ENCODE measurements around the gene C1D.
A peak's percentile ranks its signal among the peaks of the same experiment; 100 is the strongest.

The C1D gene

DNA sequence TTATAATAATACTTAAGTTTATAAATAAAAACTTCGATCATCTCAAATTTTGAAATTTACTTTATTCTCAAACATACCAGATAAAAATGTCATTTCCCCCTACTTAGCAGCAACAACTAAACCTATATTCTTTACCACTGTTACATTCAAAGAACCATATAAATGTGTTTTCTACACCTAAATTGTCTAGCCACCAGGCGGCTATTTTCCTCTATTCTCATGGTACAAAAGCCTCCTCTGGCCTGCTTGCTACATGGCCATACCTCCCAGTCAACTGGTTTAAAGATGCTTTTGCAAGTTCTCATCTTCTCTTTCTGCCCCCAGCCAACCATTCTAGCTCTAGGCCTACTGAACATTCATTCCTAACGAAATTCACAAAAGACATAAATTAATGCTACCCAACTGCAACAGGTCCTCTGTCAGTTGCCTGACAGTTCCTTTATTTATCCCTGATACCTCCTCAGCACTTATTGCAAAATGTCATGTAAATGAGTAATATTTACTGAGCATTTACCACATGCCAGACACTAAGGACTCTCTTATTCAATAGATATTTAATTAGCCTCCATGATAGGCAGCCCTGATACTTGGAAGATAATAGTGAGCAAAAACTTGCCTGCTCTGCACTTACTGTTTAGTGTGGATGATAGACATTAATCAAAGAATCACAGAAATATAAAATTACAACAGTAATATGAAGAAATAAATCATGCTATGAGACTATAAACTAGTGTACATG, 5.0 kb downstream of the C1D start:
- no peak for DNase-seq

DNA sequence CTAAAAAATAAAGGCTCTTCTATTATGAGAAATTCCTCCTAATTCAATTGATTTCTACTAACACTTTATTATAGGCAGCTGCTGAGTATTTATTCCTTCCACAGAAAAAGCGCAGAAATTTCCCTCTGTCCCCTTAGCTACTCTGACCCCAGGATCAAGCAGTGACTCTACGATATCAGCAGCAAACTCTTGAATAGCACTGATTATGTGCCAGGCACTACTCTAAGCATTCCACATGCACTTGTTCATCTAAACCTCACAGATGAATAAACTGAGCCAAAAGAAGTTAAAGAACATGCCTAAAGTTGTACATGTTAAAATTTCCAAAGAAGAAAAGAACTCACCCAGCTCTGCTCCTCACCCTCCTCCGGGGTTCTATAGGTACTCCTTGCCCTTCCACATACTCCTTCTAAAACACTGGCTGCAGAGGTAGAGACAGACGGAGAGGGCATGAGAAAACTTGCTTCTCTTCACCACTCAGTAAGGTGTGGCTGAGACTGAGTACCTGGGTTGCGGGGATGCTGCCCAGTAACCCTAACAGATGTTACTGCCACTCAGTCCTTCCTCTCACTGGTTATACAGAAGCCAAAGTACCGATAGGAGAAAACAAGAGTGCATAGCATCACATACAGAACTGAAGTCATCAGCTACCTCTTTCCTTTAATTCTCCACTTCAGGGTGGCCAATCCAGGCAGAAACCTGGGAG, 9.9 kb downstream of the C1D start:
- DNase-seq = no peak

DNA sequence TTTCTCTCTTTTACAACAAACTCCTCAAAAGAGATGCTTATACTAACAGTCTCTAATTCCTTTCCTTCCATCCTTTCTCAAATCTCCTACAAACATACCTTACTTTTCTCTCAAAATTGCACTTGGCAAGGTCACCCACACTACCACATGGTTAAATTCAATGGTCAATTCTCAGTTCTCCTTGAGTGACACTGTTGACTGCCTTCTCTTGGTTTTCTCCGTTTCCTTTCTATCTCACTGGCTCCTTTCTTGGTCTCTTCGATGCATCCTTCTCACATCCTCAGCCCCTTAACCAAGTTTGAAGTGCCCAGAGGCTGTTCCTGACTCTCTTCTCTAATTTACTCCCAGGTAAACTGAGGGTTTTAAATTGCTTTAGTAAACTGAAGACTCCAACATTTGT, 12.5 kb downstream of the C1D start:
- no peak for DNase-seq

DNA sequence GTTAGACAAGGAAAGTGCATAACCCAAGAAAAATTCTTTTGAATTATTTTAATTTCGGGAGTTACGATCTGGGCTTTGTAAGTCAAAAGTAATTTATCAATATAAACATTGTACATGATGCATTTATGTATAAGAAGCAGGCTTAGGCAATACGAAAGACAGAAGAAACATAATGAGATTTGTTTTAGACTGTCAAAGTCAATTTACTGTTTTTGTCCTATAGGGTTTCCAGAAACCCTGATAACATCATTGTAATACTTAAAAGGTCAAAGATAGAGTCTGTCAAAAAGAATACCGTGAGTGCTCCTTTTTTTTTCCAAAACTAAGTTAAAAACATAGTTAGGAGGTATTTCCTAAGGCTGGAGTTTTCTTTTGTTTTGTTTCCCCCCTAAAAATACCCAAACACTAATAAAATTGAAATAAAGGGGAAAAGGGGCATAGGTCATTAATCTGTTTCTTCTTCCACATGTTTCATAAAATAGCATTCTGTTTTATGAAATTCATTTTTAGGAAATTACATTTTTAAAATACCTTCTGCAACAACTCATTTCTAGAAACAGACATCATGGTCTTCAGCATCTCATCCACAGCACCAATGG, 16.1 kb downstream of the C1D start:
- no peak for DNase-seq

DNA sequence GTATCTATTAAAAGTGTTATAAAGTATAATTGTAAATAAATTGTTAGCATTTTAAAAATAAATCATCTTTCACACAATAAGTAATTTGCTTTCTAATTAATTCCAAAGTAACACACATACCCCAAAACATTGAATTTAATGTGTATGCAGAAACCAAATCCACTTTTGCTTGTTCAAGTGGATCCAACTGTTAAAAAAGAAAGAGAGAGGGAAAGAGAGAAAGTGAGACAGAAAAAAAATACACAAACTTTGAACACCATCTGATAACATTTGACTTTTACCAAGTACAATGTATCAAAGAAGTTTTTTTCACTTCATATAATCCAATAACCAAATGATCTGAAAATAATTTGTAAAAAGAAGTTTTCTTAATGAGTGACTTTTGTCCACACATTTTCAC, 16.6 kb downstream of the C1D start:
- no peak for DNase-seq

DNA sequence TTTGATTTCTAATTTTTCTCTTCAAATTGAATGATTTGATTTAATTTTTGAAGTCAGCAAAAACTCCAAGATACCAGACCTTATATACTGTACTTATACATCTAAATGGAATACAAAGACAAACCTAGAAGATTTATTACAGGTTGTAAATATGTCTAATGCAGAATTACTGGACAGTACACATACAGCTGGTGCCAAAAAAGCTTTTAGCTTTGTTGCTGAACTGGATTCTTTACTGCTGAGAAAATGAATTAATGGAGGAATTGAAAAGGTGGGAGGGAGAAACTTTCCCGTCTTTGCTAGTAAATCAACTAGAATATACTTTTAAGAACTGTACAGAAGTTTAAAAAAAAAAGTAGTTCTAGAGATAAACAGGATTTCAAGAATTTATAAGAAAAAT, 17.5 kb downstream of the C1D start:
- peak in 2 of 3 experiments; percentile 26 to 88 for DNase-seq

DNA sequence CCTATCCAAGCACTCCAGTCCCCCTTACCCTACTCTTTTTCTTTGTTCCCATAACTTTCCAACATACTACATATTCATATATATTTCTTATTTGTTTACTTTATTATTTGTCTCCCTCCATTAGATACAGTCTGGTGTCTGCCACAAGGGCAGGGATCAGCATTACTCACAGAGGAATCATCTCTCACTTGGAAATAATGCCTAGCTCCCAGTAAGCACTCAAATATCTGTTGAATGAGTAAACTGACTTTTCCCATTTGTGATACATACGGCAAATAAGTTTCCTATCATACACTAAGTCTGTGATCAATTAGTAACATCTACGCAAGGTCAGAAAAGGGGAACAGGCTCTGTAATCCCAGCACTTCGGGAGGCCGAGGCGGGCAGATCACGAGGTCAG, 18.7 kb downstream of the C1D start:
- DNase-seq = no peak

DNA sequence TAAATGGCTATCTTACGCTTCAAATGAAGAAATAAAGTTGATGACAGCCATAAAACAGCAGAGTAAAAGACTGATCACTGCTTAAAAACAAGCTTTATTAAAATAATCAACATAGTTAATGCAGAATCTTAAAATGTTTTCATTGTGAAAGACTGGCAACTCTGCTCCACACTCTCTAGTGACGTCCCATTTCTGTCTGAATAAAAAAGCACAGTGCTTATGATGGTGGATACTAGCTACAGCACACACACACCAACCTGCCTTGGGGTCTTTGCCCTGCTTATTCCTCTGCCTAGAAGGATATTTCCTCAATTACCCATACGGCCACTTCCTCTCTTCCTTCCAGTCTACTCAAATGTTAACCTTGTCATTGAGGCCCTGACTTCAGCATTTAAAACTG, 19.1 kb downstream of the C1D start:
- DNase-seq = no peak

DNA sequence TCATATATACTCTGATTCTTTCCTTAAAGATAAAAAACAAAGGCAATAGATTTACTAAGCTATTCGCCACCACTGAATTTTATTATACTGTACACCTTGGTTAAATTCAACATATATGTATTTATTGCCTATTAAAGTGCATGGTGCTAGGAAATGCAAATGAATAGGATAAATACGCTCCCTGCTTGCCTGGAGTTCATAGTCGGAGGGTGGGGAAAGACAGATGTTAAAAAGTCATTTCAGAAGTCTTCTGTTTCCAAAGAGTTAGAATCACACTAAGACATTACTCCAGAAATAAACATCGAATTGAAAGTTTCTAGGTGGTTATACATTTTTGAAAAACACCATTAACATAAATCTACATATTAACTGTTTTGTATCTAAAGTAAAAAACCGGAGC, 19.8 kb downstream of the C1D start:
- no peak for DNase-seq

DNA sequence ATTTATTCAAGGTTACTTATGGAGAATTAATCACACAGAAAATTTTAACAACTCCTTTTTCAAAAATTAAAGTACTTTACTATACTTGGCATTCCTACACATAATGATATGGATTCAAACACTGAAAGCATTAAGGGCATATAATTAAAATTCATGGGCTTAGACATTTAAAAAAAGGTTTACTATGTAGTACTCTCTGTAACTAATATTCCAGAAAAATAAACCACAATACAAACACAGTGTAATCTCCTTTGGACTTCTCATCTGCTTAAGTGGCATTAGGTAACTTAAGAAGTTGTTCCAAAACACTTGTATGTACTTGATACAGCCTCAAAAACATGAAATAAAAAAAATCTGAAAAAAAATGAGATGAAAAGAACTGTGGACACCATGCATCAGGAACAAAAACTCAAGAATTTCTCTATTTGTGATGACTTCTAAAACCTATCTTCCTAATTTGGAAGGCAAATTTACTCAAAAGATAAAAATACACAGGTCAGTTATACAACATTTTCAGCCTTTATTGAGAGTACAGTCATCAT, 21.0 kb downstream of the C1D start:
- DNase-seq = no peak

DNA sequence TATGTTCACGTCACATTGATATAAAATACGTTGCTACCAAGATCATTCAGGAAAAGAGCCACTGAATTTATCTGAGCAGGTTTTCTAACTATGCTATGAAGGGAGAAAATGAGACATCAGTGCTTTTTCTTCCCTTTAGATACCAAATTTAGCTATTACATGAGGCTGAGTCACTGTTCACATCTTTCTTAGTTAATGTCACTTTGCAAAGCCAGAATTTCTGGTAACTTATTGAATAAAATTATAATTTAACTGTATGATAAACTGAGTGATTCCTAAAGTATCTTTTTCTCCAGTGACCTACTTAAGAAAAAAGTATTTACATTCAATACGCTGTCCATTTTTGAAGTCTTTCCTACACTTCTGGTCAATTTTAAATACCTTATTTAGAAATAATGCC, 22.7 kb downstream of the C1D start:
- DNase-seq = no peak

DNA sequence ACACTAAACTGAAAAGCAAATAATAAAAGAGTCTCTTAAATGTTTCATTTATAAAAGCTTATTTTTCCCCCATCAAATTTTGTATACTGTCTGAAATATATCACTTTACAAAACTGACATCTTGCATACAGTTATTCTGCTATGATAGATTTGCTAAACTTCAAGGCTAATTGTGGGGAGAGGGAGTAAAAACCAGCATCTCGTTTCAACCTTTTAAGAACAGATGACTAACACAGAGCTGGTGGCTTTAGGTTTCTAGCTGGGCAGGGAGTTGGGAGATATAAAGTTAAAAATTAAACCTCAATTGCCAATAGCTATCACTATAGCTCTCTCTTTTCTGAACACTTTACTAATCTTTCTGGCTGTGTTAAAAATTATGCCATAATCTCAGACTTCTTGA, 23.5 kb downstream of the C1D start:
- peak in 1 of 3 experiments; percentile 7 for DNase-seq

DNA sequence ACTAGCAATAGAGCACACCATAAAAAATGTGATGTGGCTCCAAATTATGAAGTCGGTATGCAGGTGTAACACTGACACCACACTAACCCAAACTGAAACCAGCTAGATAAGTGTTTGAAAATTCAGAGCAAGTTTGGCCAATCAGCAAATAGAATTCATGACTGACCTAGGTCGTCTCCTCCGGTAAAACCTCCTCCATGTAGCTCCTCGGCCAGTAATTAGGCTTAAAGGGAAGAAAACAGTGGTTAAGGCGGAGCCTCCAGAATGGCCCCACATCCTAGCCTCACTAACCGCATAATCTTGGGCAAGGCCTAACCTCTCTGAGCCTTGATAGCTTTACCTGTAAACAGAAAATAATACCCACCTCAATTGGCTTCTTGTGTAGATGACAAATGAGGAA, 30.1 kb downstream of the C1D start:
- peak in 2 of 3 experiments; percentile 21 to 55 for DNase-seq

DNA sequence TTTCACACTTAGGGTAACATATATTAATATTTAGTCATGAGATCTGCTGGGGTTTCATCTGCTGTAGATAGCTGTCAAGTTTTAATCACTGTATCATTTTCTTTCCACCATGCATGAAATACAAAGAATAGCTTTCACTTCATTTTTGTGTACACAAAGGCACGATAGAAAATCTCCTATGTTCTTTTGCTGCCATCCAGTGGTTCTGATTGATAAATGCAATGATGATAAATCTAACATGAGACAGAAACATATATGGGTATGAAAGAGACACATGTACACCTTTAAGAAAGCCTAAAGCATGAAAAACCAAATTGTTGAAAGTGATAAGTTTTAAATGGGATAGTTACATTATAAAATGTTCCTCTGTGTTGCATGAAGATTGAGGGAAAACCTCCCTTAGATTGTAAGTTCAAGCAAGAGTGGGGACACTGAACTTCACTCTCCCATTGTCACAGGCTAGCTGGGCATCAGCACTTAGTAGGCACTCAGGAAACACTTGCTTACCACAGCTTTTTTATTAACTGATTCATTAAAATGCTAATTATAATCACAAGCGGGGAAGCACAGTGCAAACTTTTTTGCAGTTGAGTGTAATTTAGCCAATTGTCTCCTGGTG, 31.2 kb downstream of the C1D start:
- peak; percentile 52 to 91 (median 82) for DNase-seq

DNA sequence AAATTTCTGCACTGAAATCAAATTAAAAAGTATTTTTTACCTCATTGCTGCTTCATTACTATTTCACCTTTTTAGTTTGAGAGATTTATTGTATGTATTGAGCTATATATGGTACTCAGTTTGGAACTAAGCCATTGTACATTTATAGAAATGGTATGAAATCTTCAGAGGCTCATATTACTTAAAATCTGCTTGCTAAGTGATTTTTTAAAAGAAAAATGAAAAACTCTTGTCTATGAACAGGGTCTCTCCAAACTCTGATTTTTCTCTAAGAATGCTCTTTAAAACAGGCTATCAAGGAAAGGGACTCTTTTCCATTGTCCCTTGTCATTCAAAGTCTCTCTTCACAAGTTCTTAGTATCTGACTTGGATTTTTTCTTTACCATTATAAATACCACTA, 31.8 kb downstream of the C1D start:
- DNase-seq = no peak

DNA sequence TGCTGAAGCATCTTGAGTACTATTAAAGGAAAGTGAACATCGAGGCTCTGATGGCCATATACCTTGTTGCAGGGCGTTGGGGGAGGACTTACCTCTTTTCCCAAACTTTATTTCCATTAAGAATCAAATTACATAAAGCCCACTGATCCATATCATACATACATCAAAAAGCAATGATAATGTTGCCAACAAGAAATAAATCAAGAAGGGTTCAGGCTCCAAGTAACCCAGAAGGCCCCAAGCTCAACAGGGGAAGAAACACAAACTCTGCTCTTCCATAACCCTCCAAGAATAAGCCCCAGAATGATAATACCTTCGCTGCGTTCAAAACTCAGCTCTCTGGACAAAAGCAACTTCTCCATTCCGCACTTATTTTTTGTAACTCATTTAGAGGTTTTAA, 32.3 kb downstream of the C1D start:
- peak in 1 of 3 experiments; percentile 12 for DNase-seq

DNA sequence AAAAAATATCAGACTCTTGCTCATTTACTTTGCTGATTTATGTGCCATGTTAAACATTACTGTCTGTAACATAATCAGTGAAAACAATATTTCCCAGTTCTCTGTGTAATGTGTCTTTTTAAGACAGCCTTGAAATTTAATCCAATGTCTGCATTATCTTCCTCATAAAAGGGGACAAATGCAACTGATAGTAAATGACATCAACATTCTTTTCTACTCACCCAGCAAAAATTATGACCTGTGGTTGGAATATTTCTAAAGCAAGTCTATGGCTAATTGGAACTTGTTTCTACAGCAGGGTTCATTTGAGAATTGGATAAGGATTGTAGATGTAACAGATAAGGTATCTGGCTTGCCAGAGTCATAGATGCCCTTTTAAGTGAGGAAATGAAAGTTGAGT, 34.8 kb downstream of the C1D start:
- DNase-seq = no peak

DNA sequence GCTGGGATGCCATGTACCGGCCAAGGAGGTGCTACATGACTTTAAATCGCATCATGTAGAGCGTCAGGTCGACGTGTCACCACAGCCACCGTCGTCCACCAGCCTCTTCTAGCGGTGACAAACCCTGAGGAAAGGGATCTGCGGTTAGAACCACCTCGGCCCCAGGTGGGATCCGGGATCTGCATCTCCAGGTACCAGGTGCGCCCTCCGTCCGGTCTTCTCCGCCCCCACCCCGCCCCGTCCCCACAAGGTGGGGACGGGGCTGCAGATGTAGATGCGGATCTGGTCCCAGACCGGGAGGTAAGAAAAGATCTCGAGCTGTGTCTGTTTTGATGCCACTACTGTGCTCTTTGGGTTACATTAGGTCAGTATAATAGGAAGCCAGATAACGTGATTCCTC, 38.4 kb downstream of the C1D start:
- no peak for DNase-seq

DNA sequence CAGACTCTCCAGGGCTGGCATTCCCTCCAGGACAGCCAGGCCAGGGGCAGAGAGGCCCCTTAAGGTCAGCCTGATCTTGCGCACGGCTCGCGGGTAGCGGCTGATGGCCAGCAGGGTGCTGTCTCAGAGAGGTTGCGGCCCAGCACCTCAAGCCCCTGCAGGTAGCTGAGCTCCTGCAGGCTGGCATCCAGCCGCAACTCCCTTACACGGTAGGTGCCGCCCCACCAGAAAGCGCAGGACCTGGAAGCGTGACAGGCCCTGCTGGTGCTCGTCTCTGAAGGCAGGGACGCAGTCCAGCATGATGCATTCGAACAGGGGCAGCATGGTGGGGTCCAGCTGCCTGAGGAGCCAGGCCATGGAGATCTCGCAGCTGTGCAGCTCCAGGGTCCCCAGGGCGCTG, 38.9 kb downstream of the C1D start:
- DNase-seq = no peak

DNA sequence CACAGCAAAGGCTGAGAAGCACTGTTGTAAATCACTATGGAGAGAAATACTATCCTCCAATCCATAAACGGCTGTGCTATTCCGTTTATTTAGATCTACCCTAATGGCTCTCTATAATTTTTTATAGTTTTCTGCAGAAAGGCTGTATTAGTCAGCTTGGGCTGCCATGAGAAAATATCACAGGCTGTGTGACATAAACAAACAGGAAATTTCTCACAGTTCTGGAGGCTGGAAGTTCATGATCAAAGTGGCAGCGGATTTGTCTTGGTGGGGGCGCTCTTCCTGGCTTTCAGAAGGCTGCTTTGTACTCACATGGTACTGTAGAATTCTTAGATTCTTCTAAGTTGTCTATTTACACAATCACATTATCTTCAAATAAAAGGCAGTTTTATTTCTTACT, 44.1 kb downstream of the C1D start:
- no peak for DNase-seq

DNA sequence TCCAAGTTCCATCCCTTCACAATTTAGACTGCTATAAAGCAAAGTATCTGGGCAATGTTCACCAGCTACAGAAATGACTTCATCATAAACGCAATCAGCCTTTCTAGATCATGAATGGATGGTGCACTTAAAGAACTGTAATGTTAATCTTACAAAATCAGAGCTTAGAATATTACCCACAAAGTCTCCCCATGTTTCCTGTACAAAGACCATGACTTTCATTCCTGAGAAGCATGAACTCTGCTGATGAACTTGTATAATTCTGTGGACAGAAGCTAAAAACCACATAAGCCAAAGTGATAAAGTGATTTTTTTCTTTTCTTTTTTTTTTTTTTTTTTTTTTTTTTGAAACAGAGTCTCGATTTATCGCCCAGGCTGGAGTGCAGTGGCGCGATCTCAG, 53.3 kb downstream of the C1D start:
- no peak for DNase-seq

DNA sequence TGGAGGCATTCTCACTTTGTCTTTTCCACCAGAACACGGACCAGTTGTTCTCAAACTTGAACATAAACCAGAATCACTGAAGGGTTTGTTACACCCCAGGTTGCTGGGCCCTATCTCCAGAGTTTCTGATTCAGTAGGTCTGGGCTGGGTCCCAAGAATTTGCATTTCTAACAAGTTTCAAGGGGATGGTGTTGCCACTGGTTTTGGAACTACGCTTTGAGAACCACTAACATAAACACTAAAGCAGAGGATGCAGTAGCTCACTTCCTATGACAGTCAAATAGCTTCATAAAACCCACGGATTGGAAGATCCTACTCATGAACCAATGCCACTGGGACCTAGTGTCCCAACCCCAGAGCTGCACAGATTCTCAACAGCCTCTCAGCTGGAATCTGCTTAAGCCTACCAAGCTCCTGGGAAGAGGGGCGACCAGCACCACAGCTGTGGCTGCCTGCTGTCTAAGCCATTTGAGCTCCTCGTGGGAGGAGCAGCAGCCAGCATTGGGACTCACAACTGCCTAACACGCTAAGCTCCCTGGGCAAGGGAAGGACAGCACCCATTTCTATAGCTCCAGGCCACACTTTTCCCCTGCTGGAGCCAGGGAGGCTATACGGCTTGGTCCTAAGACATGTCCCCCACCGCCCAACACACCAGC, 62.5 kb downstream of the C1D start:
- no peak for DNase-seq

DNA sequence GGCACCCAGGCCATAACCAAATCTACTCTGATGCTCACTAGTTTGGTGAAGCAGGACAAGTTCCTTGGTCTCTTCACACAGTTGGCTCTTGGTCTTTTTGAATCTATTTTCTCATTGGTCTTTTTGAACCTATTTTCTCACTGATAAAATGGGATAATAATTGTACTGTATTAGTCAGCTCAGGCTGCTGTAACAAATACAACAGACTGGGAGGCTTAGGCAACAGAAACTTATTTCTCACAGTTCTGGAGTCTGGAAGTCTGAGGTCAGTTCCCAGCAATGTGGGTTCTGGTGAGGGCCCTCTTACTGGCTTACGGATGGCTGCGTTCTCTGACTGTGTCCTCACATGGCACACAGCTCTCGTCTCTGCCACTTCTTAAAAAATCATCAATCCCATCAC, 63.5 kb downstream of the C1D start:
- DNase-seq = no peak

Data from NCI-H1417 (cell line).